ENCODE measurements around the gene EXOC6B.

GRCh38 chr2:72681016-72681995, 144.5 kb downstream of the EXOC6B start:
- TF ChIP-seq POLR2AphosphoS5 (IDR thresholded peaks at IDR 0.05; ENCODE audit: low read depth, low read length) (no peak), TAF1 (IDR thresholded peaks at IDR 0.05; ENCODE audit: low read depth, low read length) (no peak), POLR2A (IDR thresholded peaks at IDR 0.05; ENCODE audit: low read depth, low read length) (no peak), PAX5 (IDR thresholded peaks at IDR 0.05; ENCODE audit: insufficient read depth, low read length, severe bottlenecking) (no peak), SPI1 (IDR thresholded peaks at IDR 0.05; ENCODE audit: low read depth, low read length) (no peak), POU2F2 (IDR thresholded peaks at IDR 0.05; ENCODE audit: low read depth, low read length) (no peak)

All from GM12891 (cell line).